ENCODE measurements around the gene CTSA.

- no peak for TF ChIP-seq CTCF (IDR thresholded peaks at IDR 0.05)
- TF ChIP-seq POLR2A (IDR thresholded peaks at IDR 0.05), result no peak
These were observed 6.6 kb downstream of the CTSA start for GRCh38 chr20:45897692-45898091.

Measured in testis (tissue), 2 donors.